K562 (cell line): ENCODE measurements around the gene PNKD. TPM values are rescaled to one million over a fixed set of nuclear protein-coding genes. Genes with fewer than 3 reads are reported as not detected.

Experiments used
- ATAC-seq: fragments of 200-7000 bp; cut with Tn5 transposase; 3 replicates; pipeline ENCODE4 v1.9.1; 2020; ENCODE audit warnings: moderate library complexity
- BruUV-seq: library from RNA; stranded (reverse); fragments of 400-500 nt; replicated peaks from 2 replicates; lab custom pipeline; 2021; lab: Mats Ljungman, UMichigan
- CTCF ChIA-PET: fragments of 300-600 bp; formaldehyde crosslinking; extraction: SDS; loops from one replicate; lab custom pipeline; 2021; ENCODE audit warnings: low intra/inter-chr PET ratio; lab: Yijun Ruan, JAX
- POLR2A ChIA-PET: fragments of 300-600, 350-650 bp; sonication (Branson Sonifier 250); formaldehyde crosslinking; extraction: SDS; loops from one replicate; lab custom pipeline; 2021; ENCODE audit warnings: antibody characterized with exemption, inconsistent platforms; lab: Yijun Ruan, JAX
- DNase-seq, 4 experiments: peaks; one replicate each; pipeline versions ENCODE4 v3.0.0 to v3.0.0-alpha.2; 2011 to 2018; ENCODE audit warnings: low spot score in 3 of 4, mixed read lengths in 3 of 4; ENCODE audit errors: extremely low read depth in 1 of 4
- FAIRE-seq: peaks from 2 replicates; lab custom pipeline; 2011; peaks lifted over from hg19 to GRCh38; lab: Jason Lieb, UNC
- H2AFZ ChIP-seq: 2 replicates; pipeline ENCODE4 v1.6.0; 2011; ENCODE audit warnings: low read depth, low read length, control low read depth, inconsistent platforms
- H3K27ac ChIP-seq: fragments of 200-600 bp; 3 replicates; pipeline ENCODE4 v1.8.0; 2011; ENCODE audit warnings: low read depth, mild to moderate bottlenecking, control low read depth, inconsistent platforms, low read length, moderate library complexity, mixed read lengths; ENCODE audit errors: extremely low read depth
- H3K27me3 ChIP-seq, 2 experiments: fragments of 300-600 bp in 1 of 2; 2 replicates in 1 of 2; 3 replicates in 1 of 2; pipeline versions ENCODE4 v1.6.0 to v1.8.0; 2011; ENCODE audit warnings: inconsistent platforms in 2 of 2, low read length in 2 of 2, mild to moderate bottlenecking in 1 of 2, mixed read lengths in 1 of 2, moderate library complexity in 1 of 2; ENCODE audit not compliant: control insufficient read depth in 2 of 2, insufficient read depth in 2 of 2
- H3K36me3 ChIP-seq: fragments of 300-600 bp; 3 replicates; pipeline ENCODE4 v1.8.0; 2011; ENCODE audit warnings: mild to moderate bottlenecking, low read length, inconsistent platforms; ENCODE audit not compliant: control insufficient read depth, insufficient read depth
- H3K4me1 ChIP-seq, 2 experiments: fragments of 200-600 bp in 1 of 2; replicated peaks in 1 of 2; 2 replicates in 1 of 2; 3 replicates in 1 of 2; pipeline versions ENCODE4 v1.5.1 to v1.8.0; 2011; ENCODE audit warnings: inconsistent platforms in 2 of 2, low read length in 2 of 2, mild to moderate bottlenecking in 1 of 2, mixed read lengths in 1 of 2, moderate library complexity in 1 of 2; ENCODE audit not compliant: control insufficient read depth in 2 of 2, insufficient read depth in 2 of 2
- H3K4me2 ChIP-seq: 2 replicates; pipeline ENCODE4 v1.6.1; 2011; ENCODE audit warnings: low read length, control low read depth, inconsistent platforms, mixed read lengths; ENCODE audit not compliant: insufficient read depth
- H3K4me3 ChIP-seq: fragments of 200-600 bp; sonication (generic), shearing (Covaris generic); 2 replicates; pipeline ENCODE4 v1.5.1; 2016; ENCODE audit warnings: control low read depth, inconsistent platforms
- H3K79me2 ChIP-seq: fragments of 200-600 bp; 3 replicates; pipeline ENCODE4 v1.8.0; 2011; ENCODE audit warnings: low read length, inconsistent platforms; ENCODE audit not compliant: control insufficient read depth, insufficient read depth
- H3K9ac ChIP-seq, 2 experiments: 2 replicates each; pipeline versions ENCODE4 v1.6.0 to v1.6.1; 2011; ENCODE audit warnings: low read depth in 2 of 2, low read length in 2 of 2, control low read depth in 1 of 2, inconsistent platforms in 1 of 2, mild to moderate bottlenecking in 1 of 2, mixed read lengths in 1 of 2; ENCODE audit not compliant: insufficient read depth in 1 of 2
- H3K9me1 ChIP-seq: one replicate; pipeline ENCODE4 v1.6.0; 2011; ENCODE audit warnings: inconsistent platforms, mild to moderate bottlenecking, low read length, moderate library complexity; ENCODE audit not compliant: control insufficient read depth, insufficient read depth
- H3K9me3 ChIP-seq: replicated peaks from 2 replicates; pipeline ENCODE4 v1.5.1; 2011; ENCODE audit warnings: low read depth, low read length, inconsistent platforms; ENCODE audit not compliant: control insufficient read depth, insufficient read depth
- H4K20me1 ChIP-seq: replicated peaks from 2 replicates; pipeline ENCODE4 v1.6.1; 2011; ENCODE audit warnings: low read length, inconsistent platforms, mixed read lengths; ENCODE audit not compliant: control insufficient read depth, insufficient read depth
- CEBPB ChIP-seq: fragments of 450-650 bp; IDR thresholded peaks from 2 replicates; pipeline ENCODE4 v1.6.1; 2016; ENCODE audit warnings: missing genetic modification characterization, missing compliant biosample characterization
- ETV1 ChIP-seq: fragments of 450-650 bp; conservative IDR thresholded peaks from 2 replicates; pipeline ENCODE4 v1.6.1; 2016; ENCODE audit warnings: missing genetic modification characterization, control low read depth, low read depth, missing compliant biosample characterization
- GABPB1 ChIP-seq: sonication (generic); formaldehyde crosslinking; IDR thresholded peaks from 2 replicates; pipeline ENCODE4 v1.8.0; 2022; ENCODE audit warnings: mild to moderate bottlenecking, missing genetic modification reagents
- SP1 ChIP-seq: sonication (generic); formaldehyde crosslinking; IDR thresholded peaks from 2 replicates; pipeline ENCODE4 v1.8.1; 2022; ENCODE audit warnings: mild to moderate bottlenecking, missing genetic modification reagents
- USF1 ChIP-seq: sonication (generic); formaldehyde crosslinking; IDR thresholded peaks from 2 replicates; pipeline ENCODE4 v1.9.0; 2022; ENCODE audit warnings: mild to moderate bottlenecking, missing genetic modification reagents
- XRCC5 ChIP-seq: fragments of 200-400 bp; formaldehyde crosslinking; IDR thresholded peaks from 2 replicates; pipeline ENCODE4 v1.6.1; 2017; ENCODE audit warnings: low read depth, mild to moderate bottlenecking, low read length
- ZNF124 ChIP-seq: sonication (generic); formaldehyde crosslinking; IDR thresholded peaks from 2 replicates; pipeline ENCODE4 v1.8.1; 2022; ENCODE audit warnings: missing genetic modification reagents
- ZNF609 ChIP-seq: sonication (generic); formaldehyde crosslinking; IDR thresholded peaks from 2 replicates; pipeline ENCODE4 v1.8.1; 2023; ENCODE audit warnings: missing genetic modification reagents, mild to moderate bottlenecking, borderline replicate concordance
- WGBS: fragments of 100-300 bp; shearing (Covaris generic); methylation state at CpG from one replicate; pipeline ENCODE4 v1.1.6; 2016; ENCODE audit warnings: low coverage, mixed read lengths; ENCODE audit not compliant: insufficient coverage; ENCODE audit errors: missing lambda C conversion rate; 5-methylcytosine and 5-hydroxymethylcytosine counted together
- in situ Hi-C: fragments of 300-500 bp; cut with MboI; formaldehyde crosslinking; loops from 4 replicates; pipeline ENCODE4 v1.15.0; 2018; ENCODE audit warnings: inconsistent platforms, mixed read lengths
- intact Hi-C: fragments of 100-400 bp; cut with micrococcal nuclease; formaldehyde crosslinking; loops from 2 replicates; pipeline ENCODE4 v1.14.2; 2022
- polyA plus RNA-seq, 8 experiments: library from polyadenylated mRNA; depleted of rRNA in 4 of 8; stranded (reverse) in 5 of 8; unstranded in 3 of 8; fragments of >200 nt; fragmentation: Nextera tagmentation in 2 of 8; fragmentation: Illumina TruSeq in 1 of 8; extraction: Ambion mirVana in 2 of 8; extraction: Trizol in 1 of 8; gene quantifications; 2 replicates each; pipeline versions ENCODE4 v1.2.1 to v1.2.3, GENCODE V29; 2011 to 2014; ENCODE audit warnings: inconsistent platforms in 1 of 8, missing spikeins in 1 of 8
- total RNA-seq, 7 experiments: library from RNA; depleted of rRNA in 6 of 7; stranded (reverse); fragments of >200 nt in 6 of 7; fragmentation: Illumina TruSeq in 2 of 7; extraction: Trizol in 2 of 7; gene quantifications; 2 replicates each; pipeline versions ENCODE4 v1.2.1 to v1.2.3, GENCODE V29; 2011 to 2021; ENCODE audit warnings: low replicate concordance in 1 of 7

Gene PNKD
- total and polyA plus RNA-seq, 9 of the 15 experiments (the other 6 are each of a cell fraction or from before 2014, with no cell fraction given): 26.0 to 105 (median 60.1) TPM

GRCh38 chr2:218277921-218278320 lies 7.6 kb downstream of the PNKD start:
- 0 out of 2 replicates have a peak, but pooled peaks cover 5% of the 10 kb centered on the region for H4K20me1 ChIP-seq
- H3K36me3 ChIP-seq: peaks cover 92% of the 10 kb centered on the region
- DNase-seq (no peak), ATAC-seq (no peak), FAIRE-seq (no peak)
- H3K9me3 ChIP-seq: no peaks in the 10 kb centered on the region
- in situ Hi-C loops (no loop called here), intact Hi-C loops (loop anchor here (10.0 kb wide), 1 partner anchor 367 kb away; no protein-coding TSS in a partner anchor)
- H3K27ac ChIP-seq: no peak overlapping the region
- CTCF ChIA-PET: no interaction called here
- no peak overlapping the region for H3K4me2 ChIP-seq
- H3K9me1 ChIP-seq: no peaks in the 10 kb centered on the region
- no TSS peak for BruUV-seq
- 84% methylated on average over 6 of the region's 7 CpGs for WGBS
- POLR2A ChIA-PET: interaction anchor here (2.7 kb wide), 1 partner anchor 9 kb away, joined by 9 read pairs; no protein-coding TSS in a partner anchor
- no peaks in the 10 kb centered on the region for H3K27me3 ChIP-seq
- H3K4me3 ChIP-seq: no peak overlapping the region
- no peak overlapping the region for H3K9ac ChIP-seq
- no peak overlapping the region for H2AFZ ChIP-seq
- H3K4me1 ChIP-seq: peaks cover 0 to 14% of the 10 kb centered on the region in 2 experiments; a peak in 3 of 5 replicates
- peaks cover 15% of the 10 kb centered on the region for H3K79me2 ChIP-seq
- no peak for TF ChIP-seq ZNF609
- TF ChIP-seq ETV1: no peak
- no peak for TF ChIP-seq ZNF124 (CRISPR knock-in tag)
- TF ChIP-seq CEBPB (tag): no peak
- no peak for TF ChIP-seq GABPB1 (CRISPR knock-in tag)
- no peak for TF ChIP-seq USF1 (CRISPR knock-in tag)
- no peak for TF ChIP-seq XRCC5
- TF ChIP-seq SP1 (CRISPR knock-in tag): no peak
